Measurements from ENCODE around the gene PRR7.

The PRR7 gene

DNA sequence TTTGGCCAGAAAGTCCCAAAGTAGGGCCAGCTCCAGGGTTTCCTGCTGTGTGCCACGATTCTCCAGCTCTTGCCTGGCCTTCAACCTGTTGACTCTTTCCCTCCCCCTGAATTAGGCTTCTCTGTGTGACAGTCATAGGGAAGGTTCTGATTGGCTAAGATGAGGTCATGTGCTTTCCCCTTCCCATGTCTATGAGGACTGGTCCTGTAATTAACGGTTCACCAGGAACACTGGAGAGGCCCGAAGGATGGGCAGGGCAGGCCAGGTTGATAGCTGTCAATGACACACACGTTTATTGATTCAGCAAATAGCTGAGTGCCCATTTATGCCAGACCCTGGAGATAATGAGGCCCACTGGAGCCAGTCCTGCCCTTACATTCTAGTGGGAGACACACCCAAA lies 9.0 kb upstream of the PRR7 start:
- no peak for DNase-seq (ENCODE audit: low spot score)

- no peak for DNase-seq (ENCODE audit: low spot score)
Measured at GRCh38 chr5:177438468-177438867, 8.1 kb upstream of the PRR7 start.

- DNase-seq (ENCODE audit: low spot score): no peak
Measured at GRCh38 chr5:177439518-177440053, 7.0 kb upstream of the PRR7 start.

DNA sequence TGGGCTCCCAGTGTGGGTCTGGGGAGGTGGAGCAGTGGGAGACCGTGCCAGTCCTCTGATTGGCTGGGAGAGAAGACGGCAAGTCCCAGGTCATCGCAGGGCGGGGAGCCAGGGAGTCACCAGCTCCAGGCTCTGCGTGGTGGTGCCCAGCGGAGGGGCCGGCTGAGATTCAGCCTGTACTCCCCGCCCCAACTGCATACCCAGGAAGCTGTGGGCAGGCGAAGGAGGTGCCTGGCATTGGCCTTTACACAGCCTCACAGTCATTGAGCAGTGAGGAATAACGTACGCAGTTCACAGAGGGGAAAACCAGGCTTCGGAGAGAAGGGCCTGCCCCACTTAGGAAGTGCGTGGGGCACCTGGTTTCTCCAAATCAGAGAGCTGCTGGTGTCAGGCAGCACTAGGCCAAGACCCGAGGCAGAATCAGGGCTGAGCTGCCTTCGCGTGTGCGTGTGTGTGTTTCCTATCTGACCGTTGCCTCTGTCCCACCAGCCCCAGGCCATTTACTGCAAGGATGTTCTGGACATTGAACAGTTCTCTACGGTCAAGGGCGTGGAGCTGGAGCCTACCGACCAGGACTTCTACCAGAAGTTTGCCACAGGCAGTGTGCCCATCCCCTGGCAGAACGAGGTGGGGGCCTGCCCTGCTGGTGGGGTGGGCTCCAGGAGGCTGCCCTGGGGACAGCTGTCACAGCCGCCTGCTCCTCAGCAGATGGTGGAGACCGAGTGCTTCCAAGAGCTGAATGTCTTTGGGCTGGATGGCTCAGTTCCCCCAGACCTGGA lies 6.2 kb upstream of the PRR7 start:
- no peak for DNase-seq (ENCODE audit: low spot score)

GRCh38 chr5:177440990-177441780 lies 5.4 kb upstream of the PRR7 start:
- DNase-seq (ENCODE audit: low spot score): no peak

DNA sequence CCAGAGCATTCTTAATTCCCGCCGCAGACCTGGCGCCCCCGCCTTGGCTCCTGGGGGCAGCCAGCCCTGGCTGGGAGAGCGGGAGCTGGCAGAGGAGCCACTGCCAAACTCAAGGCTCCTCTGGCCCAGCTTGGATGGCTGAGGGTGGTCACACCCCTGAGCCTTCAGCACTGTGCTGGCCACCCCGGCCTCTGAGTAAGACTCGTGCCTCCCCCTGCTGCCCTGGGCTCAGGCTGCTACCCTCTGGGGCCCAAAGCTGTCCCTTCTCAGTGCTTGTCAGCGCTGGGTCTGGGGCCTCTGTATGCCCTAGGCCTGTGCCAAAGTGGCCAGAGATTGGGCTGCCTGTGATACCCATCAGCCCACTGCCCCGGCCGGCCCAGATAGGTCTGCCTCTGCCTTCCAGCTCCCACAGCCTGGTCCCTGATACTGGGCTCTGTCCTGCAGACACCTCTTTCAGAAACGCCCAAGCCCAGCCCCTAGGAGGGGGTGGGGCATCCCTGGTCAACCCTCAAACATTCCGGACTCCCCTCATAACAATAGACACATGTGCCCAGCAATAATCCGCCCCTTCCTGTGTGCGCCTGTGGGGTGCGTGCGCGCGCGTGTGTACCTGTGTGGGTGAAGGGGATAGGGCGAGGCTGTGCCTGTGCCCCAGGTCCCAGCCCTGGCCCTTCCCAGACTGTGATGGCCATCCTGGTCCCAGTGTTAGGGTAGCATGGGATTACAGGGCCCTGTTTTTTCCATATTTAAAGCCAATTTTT lies 4.4 kb upstream of the PRR7 start:
- no peak for DNase-seq (ENCODE audit: low spot score)

- DNase-seq (ENCODE audit: low spot score): no peak
Measured at GRCh38 chr5:177443144-177443983, 3.2 kb upstream of the PRR7 start.

- no peak for DNase-seq (ENCODE audit: low spot score)
Measured at GRCh38 chr5:177444106-177445051, 2.2 kb upstream of the PRR7 start.

DNA sequence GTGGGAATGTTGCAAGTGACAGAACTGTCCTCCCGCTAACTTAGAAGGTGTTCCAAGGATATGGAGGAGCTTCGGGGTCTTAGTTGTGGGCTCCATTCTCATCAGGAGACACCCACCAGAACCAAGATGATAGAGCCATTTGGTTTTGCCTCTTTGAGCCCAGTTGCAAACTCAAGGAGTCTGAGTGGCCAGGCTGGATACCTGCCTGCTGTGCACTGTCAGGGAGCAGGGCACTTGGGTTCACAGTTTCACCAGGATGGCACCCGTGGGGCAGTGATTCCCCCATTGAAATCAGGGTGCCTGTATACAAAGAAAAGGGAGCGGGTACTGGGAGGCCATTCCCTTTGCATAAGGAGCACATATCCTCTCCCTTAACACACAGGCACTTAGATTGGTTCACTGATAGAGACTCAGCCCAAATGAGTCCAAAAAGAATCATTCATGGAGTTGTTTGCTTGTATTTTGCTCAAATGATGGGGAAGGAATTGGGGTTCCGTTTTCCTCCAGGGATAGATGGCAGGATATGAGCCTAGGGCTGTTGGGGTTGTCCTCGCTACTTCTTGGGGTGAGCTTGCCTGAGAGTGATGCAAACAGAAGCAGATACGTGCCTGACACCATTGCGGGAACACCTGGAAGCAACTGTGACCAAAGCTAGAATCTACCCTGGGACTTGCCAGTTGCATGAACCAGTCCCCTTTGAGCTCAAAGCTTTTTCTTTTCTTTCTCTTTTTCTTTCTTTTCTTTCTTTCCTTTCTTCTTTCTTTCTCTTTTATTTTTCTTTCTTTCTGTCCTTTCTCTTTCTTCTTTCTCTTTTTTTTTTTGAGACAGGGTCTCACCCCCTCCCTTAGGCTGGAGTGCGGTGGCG lies 1.3 kb upstream of the PRR7 start:
- no peak for DNase-seq (ENCODE audit: low spot score)

- DNase-seq (ENCODE audit: low spot score): no peak
Measured at GRCh38 chr5:177445917-177446199, 756 bp upstream of the PRR7 start.

DNA sequence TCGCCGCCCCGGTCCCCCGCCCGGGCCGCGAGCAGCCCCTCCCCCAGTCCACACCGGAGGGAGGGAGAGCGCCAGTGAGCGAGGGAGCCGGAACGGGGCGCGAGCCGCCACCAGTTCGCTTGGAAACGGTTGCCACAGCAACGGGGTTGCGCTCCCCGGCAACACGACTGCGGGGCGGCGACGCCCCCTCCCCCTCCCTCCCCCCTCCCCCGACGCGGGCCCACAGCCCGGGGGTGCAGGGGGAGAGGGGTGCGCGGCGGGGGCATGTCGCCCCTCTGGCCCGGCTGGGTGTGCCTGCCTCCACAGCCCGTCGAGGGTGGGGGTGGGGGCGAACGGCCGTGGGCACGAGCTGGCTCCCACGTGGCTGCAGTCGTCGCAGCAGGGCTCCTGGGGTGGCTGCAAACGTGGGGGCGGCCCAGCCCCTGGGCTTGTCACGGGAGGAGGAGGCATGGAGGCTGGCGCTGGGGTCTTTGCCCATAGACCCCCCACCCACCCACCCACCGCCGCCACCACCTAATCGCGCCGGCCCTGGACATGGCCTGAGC lies 524 bp downstream of the PRR7 start:
- no peak for DNase-seq (ENCODE audit: low spot score)

DNA sequence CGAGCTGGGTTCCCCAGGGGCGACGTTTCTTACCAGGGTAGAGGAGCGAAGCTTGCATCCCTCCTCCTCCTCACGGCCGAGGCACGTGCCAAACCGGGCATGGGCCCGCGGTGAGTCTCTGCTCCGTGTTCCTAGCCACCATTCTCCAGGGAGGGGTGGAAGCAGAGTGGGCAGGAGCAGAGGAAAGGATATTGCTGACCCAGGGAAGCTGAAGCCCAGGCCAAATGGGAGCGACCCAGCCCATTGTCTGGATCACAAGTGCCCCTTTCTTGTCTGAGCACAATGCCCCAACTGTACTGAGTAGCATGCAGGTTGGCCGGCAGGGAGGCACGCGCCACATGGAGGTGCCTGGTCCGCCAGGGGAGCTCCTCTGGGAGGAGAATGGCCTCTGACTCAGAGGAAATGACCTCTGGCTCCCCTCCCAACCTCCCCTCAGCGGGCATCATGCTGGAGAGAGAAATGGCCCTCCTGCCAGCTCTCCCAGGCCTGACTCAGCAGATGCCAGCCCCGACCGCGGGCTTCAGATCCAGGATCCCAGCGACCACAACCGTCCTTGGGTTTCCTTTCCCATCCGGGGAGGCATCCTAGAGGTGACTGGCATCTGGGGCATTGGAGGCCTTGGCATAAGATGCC lies 1.1 kb downstream of the PRR7 start:
- no peak for DNase-seq (ENCODE audit: low spot score)

DNA sequence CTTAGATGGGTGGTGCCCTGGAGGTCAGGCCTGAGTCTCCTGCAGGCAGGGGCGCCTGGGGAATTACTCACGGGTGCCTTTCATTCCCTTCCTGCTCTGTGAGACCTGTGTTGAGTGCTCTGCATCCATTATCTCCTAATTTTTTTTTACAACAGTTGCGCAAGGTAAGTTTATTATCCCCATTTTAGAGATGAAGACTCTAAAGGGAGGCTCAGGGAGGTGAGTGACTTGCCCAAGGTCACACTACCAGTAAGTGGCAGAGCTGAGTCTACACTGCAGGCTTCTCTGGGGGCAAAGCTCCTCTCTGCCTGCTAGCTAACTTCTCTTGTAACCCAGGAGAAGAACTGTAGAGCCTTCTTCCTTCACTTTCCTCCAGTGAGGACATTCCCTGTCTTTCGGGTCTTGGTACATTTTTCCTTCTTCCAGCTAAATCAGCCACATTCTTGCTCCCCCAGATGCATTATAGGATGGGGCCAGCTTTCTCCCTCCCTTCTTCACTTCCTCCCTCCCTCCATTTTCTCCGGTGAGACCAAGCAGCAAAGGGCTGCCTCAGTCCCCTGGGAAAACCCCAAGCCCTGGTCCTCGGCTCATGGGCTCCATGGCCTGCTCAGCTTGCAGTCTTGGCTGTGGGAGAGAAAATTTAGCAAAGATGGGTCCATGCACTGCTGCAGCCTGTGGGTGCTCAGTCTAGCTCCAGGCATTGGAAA lies 1.8 kb downstream of the PRR7 start:
- DNase-seq (ENCODE audit: low spot score): no peak

GRCh38 chr5:177449140-177450061 lies 2.8 kb downstream of the PRR7 start:
- no peak for DNase-seq (ENCODE audit: low spot score)

DNA sequence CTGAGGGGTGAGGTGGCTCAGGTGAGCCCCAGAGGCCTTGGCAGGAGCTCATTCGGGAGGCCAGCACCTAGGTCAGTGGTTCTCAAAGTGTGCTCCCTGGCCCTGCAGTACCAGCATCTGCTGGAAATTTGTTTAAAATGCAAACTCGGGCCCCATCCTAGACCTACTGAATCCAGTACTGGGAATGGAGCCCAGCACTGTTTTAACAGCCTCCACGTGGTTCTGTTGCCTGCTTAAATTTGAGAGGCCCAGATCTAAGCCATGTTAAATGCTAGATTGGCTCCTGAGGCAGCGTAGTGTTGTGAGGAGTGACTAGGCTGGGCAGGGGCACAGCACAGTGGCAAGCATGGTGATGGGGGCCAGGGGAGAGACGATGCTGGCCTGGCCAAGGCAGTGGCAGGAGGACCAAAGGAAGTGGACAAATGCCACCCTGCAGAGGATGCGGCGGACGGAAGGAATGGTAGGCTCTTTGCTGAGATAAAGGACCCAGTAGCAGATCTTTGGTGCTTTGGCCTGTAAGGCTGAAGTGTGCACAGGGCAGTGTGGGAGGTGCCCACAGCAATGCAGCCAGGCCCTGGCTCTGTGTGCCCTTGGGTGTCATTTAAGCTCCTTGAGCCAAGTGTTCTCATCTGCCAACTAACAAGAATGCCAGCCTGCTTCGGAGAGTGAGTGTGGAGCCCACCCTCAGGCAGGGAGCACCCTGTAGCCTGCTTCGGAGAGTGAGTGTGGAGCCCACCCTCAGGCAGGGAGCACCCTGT lies 4.2 kb downstream of the PRR7 start:
- no peak for DNase-seq (ENCODE audit: low spot score)

All from hematopoietic multipotent progenitor cell treated with erythropoietin and hydrocortisone succinate and interleukin-3 and kit ligand, for 15 days (in vitro differentiated cells).